PC-3 (cell line): ENCODE data around the gene NT5DC3. TPM values are rescaled to one million over a fixed set of nuclear protein-coding genes. Genes with fewer than 3 reads are reported as not detected.

Experiments
- ATAC-seq: fragments of 200-7000 bp; cut with Tn5 transposase; 2 replicates; pipeline ENCODE4 v1.9.1; 2020; ENCODE audit warnings: mild to moderate bottlenecking, moderate library complexity
- BruUV-seq: library from RNA; stranded (reverse); fragments of 400-500 nt; replicated peaks from 2 replicates; lab custom pipeline; 2021; lab: Mats Ljungman, UMichigan
- CTCF ChIA-PET: fragments of 300-600 bp; sonication (Branson Sonifier 250); formaldehyde crosslinking; loops from one replicate; lab custom pipeline; 2022; ENCODE audit warnings: antibody characterized with exemption; lab: Charles Lee
- POLR2A ChIA-PET: fragments of 300-600 bp; sonication (Branson Sonifier 250); formaldehyde crosslinking; loops from one replicate; lab custom pipeline; 2022; ENCODE audit warnings: antibody characterized with exemption; ENCODE audit not compliant: unreplicated experiment; lab: Charles Lee
- DNase-seq: peaks from one replicate; pipeline ENCODE4 v3.0.0-alpha.2; 2015
- H2AFZ ChIP-seq: fragments of 300-600 bp; sonication (generic); 2 replicates; pipeline ENCODE4 v1.6.0; 2016; ENCODE audit warnings: antibody characterized with exemption, low read length
- H3F3A ChIP-seq: fragments of 300-600 bp; sonication (generic); one replicate; pipeline ENCODE4 v1.6.0; 2017; ENCODE audit warnings: antibody characterized with exemption, low read length, control low read depth, mild to moderate bottlenecking; ENCODE audit not compliant: unreplicated experiment
- H3K27ac ChIP-seq: fragments of 300-600 bp; sonication (generic); 2 replicates; pipeline ENCODE4 v1.5.1; 2016; ENCODE audit warnings: mild to moderate bottlenecking, low read length
- H3K27me3 ChIP-seq: fragments of 300-600 bp; sonication (generic); 2 replicates; pipeline ENCODE4 v1.6.1; 2016; ENCODE audit warnings: low read length, mixed read lengths
- H3K36me3 ChIP-seq: fragments of 300-600 bp; sonication (generic); 2 replicates; pipeline ENCODE4 v1.6.1; 2016; ENCODE audit warnings: low read depth, mixed run types, low read length, mixed read lengths
- H3K4me1 ChIP-seq: fragments of 300-600 bp; sonication (generic); 2 replicates; pipeline ENCODE4 v1.5.1; 2016; ENCODE audit warnings: low read length; ENCODE audit not compliant: insufficient read depth
- H3K4me2 ChIP-seq: fragments of 300-600 bp; sonication (generic); 2 replicates; pipeline ENCODE4 v1.6.0; 2016; ENCODE audit warnings: low read length
- H3K4me3 ChIP-seq: fragments of 300-600 bp; sonication (generic); 2 replicates; pipeline ENCODE4 v1.5.1; 2016; ENCODE audit warnings: mild to moderate bottlenecking, low read length, mixed read lengths
- H3K79me2 ChIP-seq: fragments of 300-600 bp; sonication (generic); 2 replicates; pipeline ENCODE4 v1.6.1; 2017; ENCODE audit warnings: low read length, mixed read lengths
- H3K9ac ChIP-seq: fragments of 300-600 bp; sonication (generic); 2 replicates; pipeline ENCODE4 v1.6.0; 2016; ENCODE audit warnings: mild to moderate bottlenecking, low read length
- H3K9me2 ChIP-seq: fragments of 300-600 bp; sonication (generic); replicated peaks from 2 replicates; pipeline ENCODE4 v1.6.1; 2016; ENCODE audit warnings: mixed run types, low read length, mixed read lengths
- H3K9me3 ChIP-seq: fragments of 300-600 bp; sonication (generic); 2 replicates; pipeline ENCODE4 v1.6.1; 2016; ENCODE audit warnings: low read length, mixed read lengths
- H4K20me1 ChIP-seq: fragments of 300-600 bp; sonication (generic); 2 replicates; pipeline ENCODE4 v1.6.1; 2016; ENCODE audit warnings: low read length, mixed read lengths
- CTCF ChIP-seq: fragments of 300-600 bp; sonication (generic); conservative IDR thresholded peaks from 2 replicates; pipeline ENCODE4 v1.5.1; 2017; ENCODE audit warnings: antibody characterized with exemption, low read depth, mild to moderate bottlenecking, low read length
- EZH2 ChIP-seq: fragments of 300-600 bp; sonication (generic); IDR thresholded peaks from one replicate; pipeline ENCODE4 v1.6.1; 2017; ENCODE audit warnings: antibody characterized with exemption, mild to moderate bottlenecking, low read length; ENCODE audit not compliant: unreplicated experiment
- EZH2phosphoT487 ChIP-seq: fragments of 300-600 bp; sonication (generic); IDR thresholded peaks from 2 replicates; pipeline ENCODE4 v1.6.1; 2018; ENCODE audit warnings: mild to moderate bottlenecking, antibody characterized with exemption, low read length, borderline replicate concordance
- intact Hi-C: fragments of 100-400 bp; cut with micrococcal nuclease; formaldehyde crosslinking; loops from 2 replicates; pipeline ENCODE4 v1.9.0; 2023
- total RNA-seq: library from RNA; depleted of rRNA; stranded (reverse); fragments of >200 nt; gene quantifications from 2 replicates; pipeline ENCODE4 v1.2.3, GENCODE V29; 2014

Gene NT5DC3
- total RNA-seq, 1 experiment from 2014 or later: 15.7 TPM

DNA sequence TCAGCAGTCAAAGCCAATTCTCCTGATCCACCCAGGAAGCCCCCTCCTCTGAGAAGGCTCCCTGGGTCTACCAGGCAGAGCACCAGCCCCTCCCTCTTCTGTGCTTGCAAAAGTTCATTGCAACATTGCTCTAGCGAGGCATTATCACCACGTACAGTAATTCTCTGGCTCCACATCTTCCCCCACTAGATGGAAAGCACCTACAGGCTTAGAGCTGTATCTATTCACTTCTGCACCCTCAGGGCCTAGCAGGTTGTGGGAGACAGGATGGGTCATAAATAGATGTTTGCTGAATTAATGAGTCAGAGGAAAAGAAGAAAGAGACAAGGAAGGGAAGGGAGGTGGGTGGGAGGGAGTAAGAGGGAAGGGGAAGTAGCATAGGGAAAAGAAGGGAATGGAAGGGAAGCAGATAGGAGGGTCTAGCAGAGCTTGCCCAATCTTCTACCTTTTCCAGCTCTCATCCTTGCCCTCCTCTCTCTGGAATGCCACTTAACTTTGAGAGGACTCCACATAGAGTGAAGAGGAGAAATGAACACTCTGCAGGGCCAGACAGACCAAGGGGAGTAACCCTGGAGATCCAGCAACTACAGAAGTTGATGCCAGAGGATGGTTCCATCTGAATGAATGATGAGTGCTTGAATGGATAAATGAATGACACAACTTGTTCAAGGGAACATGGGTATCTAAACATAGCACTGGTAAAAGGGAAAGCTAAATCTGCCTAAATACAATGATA lies 42.0 kb upstream of the NT5DC3 start:
- no peak for TF ChIP-seq CTCF
- TF ChIP-seq EZH2phosphoT487: no peak
- TF ChIP-seq EZH2: no peak
- no peak overlapping the region for H2AFZ ChIP-seq
- H3K27me3 ChIP-seq: no peaks in the 10 kb centered on the region
- ATAC-seq (peak; percentile 83), DNase-seq (peak; percentile 89)
- peaks cover 33% of the 10 kb centered on the region for H3K4me1 ChIP-seq
- H3K79me2 ChIP-seq: no peaks in the 10 kb centered on the region
- peak overlapping the region; percentile 27 for H3K27ac ChIP-seq
- no peaks in the 10 kb centered on the region for H3K9me2 ChIP-seq
- H3K4me3 ChIP-seq: 0 out of 2 replicates have a peak overlapping the region, but pooled peaks have one; percentile 6
- H3K36me3 ChIP-seq: no peaks in the 10 kb centered on the region
- H3K4me2 ChIP-seq: peak overlapping the region; percentile 46
- ChIA-PET CTCF (no interaction called here), POLR2A (interaction anchor here (0.6 to 0.8 kb wide), 2 partner anchors 47 to 73 kb away, joined by 4 read pairs; no protein-coding TSS in a partner anchor)
- H3F3A ChIP-seq: no peaks in the 10 kb centered on the region
- H3K9me3 ChIP-seq: no peaks in the 10 kb centered on the region
- no peak overlapping the region for H3K9ac ChIP-seq
- intact Hi-C loops: loop anchor here (5.0 kb wide), 2 partner anchors 74 to 164 kb away; a partner anchor contains a TSS
- no peaks in the 10 kb centered on the region for H4K20me1 ChIP-seq
- no TSS peak for BruUV-seq

DNA sequence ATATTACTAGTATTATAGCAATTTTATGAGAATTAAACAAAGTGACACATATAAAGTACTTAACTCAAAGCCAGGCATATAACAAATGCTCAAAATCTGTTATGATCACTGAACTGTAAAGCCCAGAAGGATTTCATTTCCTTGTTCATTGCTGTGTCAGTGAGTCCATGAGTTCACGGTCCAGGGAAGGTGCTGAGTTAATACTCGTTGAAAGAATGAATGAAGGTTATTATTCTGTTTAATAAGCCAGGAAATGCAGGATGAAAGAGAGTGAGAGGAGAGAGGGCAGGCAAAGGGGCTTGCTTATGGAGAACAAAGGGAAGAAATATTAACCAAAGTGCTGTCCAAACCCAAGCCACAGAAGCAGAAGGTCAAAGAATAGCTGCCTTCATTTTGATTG lies 40.2 kb upstream of the NT5DC3 start:
- Histone ChIP-seq H3K9me2 (no peaks in the 10 kb centered on the region), H3K4me2 (no peak overlapping the region), H3K4me3 (no peak overlapping the region), H3K9ac (no peak overlapping the region), H3F3A (no peaks in the 10 kb centered on the region), H3K36me3 (no peaks in the 10 kb centered on the region), H2AFZ (no peak overlapping the region), H3K27ac (no peak overlapping the region), H3K79me2 (no peaks in the 10 kb centered on the region), H4K20me1 (no peaks in the 10 kb centered on the region), H3K27me3 (no peaks in the 10 kb centered on the region), H3K9me3 (no peaks in the 10 kb centered on the region), H3K4me1 (peaks cover 33% of the 10 kb centered on the region)
- intact Hi-C loops: loop anchor here (5.0 kb wide), 2 partner anchors 76 to 166 kb away; a partner anchor contains a TSS
- no TSS peak for BruUV-seq
- ATAC-seq: no peak
- CTCF ChIA-PET: interaction anchor here (0.6 kb wide), 1 partner anchor 248 kb away, joined by 3 read pairs; no protein-coding TSS in a partner anchor
- POLR2A ChIA-PET: no interaction called here
- DNase-seq: no peak
- no peak for TF ChIP-seq EZH2phosphoT487
- TF ChIP-seq EZH2: no peak
- TF ChIP-seq CTCF: no peak
